Vagina (tissue), 2 donors: ENCODE data around the gene ENO2. TPM values are rescaled to one million over a fixed set of nuclear protein-coding genes. Genes with fewer than 3 reads are reported as not detected.
"Not testable (repeated sequence)": the region's sequence is repeated elsewhere in the genome, so short reads cannot be mapped to it uniquely, and the experiment has no call there.

ENCODE experiments used
- DNase-seq, 2 donors: peaks; one replicate each; pipeline ENCODE4 v3.0.0-alpha.2; 2017; ENCODE audit errors: extremely low spot score in 2 of 2
- H3K27ac ChIP-seq: fragments of 200-600 bp; sonication (generic); one replicate; pipeline ENCODE4 v1.5.1; 2019
- H3K27me3 ChIP-seq: fragments of 200-600 bp; sonication (generic); one replicate; pipeline ENCODE4 v1.5.1; 2019
- H3K36me3 ChIP-seq, 2 donors: fragments of 200-600 bp; sonication (generic); one replicate each; pipeline ENCODE4 v1.5.1; 2017 to 2019
- H3K4me1 ChIP-seq: fragments of 200-600 bp; sonication (generic); one replicate; pipeline ENCODE4 v1.5.1; 2019
- H3K4me3 ChIP-seq, 2 donors: fragments of 200-600 bp; sonication (generic); 1 replicate in 1 of 2; 2 replicates in 1 of 2; pipeline ENCODE4 v1.5.1; 2016 to 2019
- H3K9me3 ChIP-seq: fragments of 200-600 bp; sonication (generic); one replicate; pipeline ENCODE4 v1.5.1; 2019
- CTCF ChIP-seq, 3 experiments: fragments of 450-650 bp in 2 of 3; fragments of 200-600 bp in 1 of 3; sonication (generic) in 1 of 3; IDR thresholded peaks; one replicate each; pipeline ENCODE4 v1.5.1; 2017 to 2019; ENCODE audit warnings: antibody characterized with exemption in 3 of 3, mild to moderate bottlenecking in 2 of 3, moderate library complexity in 2 of 3
- POLR2A ChIP-seq, 2 donors: fragments of 450-650 bp; IDR thresholded peaks; one replicate each; pipeline ENCODE4 v1.6.1; 2017; ENCODE audit warnings: antibody characterized with exemption in 2 of 2, mild to moderate bottlenecking in 2 of 2, moderate library complexity in 2 of 2
- POLR2AphosphoS5 ChIP-seq, 2 donors: sonication (generic); formaldehyde crosslinking; IDR thresholded peaks; one replicate each; pipeline ENCODE4 v1.9.0; 2017; ENCODE audit warnings: antibody characterized with exemption in 2 of 2, mild to moderate bottlenecking in 2 of 2, low read depth in 1 of 2; ENCODE audit not compliant: insufficient read depth in 1 of 2
- intact Hi-C: fragments of 100-400 bp; cut with DNase I; formaldehyde crosslinking; loops from one replicate; pipeline ENCODE4 v1.15.1; 2023
- total RNA-seq: library from RNA; depleted of rRNA; stranded (reverse); fragments of >200 nt; gene quantifications from one replicate; pipeline ENCODE4 v1.2.3, GENCODE V29; 2016

Gene ENO2
- total RNA-seq, 1 donor from 2014 or later = 20.1 TPM

DNA sequence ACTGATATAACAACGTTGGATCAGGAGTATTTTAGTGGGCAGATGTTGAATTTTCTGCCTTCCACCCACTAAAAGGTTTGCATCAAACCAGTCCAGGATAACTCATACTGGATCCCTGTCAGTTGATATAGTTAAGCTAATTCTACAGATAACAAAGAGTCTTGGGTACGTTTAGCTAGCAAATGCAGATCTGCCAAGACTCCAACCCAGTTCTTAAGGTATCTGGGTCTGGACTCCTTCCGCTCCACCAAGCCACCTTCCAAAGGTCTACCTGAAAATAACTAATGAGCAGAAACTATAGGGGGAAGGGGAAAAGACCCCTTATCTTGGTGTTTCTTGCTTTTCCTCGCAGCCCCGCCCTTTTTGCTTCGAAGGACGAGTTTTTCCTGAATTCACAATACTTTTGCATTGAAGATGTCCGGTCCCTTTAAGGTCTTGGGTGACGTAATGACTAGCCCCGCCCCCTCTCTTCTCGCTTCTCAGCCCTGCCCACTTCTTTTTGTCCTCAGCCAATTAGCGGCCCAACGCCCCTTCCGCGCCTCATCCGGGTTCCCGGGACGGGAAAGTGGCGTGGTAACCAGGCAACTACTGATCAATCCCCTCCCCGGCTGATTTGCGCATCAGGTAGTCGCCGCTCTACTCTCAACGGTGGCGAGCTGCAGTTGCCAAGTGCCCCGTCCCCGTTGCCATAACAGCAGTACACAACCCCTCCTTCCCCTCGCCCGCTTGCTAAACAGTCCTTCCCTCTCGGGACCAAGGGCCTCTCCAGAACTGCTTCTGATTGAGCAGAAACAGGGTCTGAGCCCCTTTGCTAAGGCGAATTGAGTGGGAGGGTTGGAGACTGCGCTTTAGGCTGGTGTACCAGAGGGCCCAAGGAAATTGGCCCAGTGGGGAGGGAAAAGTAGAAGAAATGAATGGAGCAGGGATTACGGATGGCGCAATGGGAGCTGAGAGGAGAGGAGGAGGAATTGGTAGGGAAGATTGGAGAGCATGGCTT is 9.8 kb upstream of the ENO2 start, which contains the start of gene LRRC23:
Gene LRRC23, plus strand, starts transcription at position 543 of the 997 bp plus-strand sequence. CDS start 812 bp downstream, outside the sequence.
- H3K27ac ChIP-seq = peak within 1 kb of the TSS; percentile 76
- intact Hi-C loops = no loop called here
- H3K36me3 ChIP-seq = peaks cover 0 to 5% of the 10 kb centered on the region in 2 donors
- H3K4me1 ChIP-seq = peaks cover 16% of the 10 kb centered on the region
- no peaks in the 10 kb centered on the region for H3K9me3 ChIP-seq
- H3K4me3 ChIP-seq = peak within 1 kb of the TSS; percentile 74 to 77
- TF ChIP-seq POLR2AphosphoS5 (IDR thresholded peaks at IDR 0.05; ENCODE audit: insufficient read depth in 1 of 2, low read depth in 1 of 2) (peak; percentile 92 to 94), CTCF (IDR thresholded peaks at IDR 0.05) (peak in 1 of 3 experiments; percentile 3), POLR2A (IDR thresholded peaks at IDR 0.05) (peak in 1 of 2 donors; percentile 36)
- H3K27me3 ChIP-seq = no peaks in the 10 kb centered on the region
- no peak for DNase-seq

DNA sequence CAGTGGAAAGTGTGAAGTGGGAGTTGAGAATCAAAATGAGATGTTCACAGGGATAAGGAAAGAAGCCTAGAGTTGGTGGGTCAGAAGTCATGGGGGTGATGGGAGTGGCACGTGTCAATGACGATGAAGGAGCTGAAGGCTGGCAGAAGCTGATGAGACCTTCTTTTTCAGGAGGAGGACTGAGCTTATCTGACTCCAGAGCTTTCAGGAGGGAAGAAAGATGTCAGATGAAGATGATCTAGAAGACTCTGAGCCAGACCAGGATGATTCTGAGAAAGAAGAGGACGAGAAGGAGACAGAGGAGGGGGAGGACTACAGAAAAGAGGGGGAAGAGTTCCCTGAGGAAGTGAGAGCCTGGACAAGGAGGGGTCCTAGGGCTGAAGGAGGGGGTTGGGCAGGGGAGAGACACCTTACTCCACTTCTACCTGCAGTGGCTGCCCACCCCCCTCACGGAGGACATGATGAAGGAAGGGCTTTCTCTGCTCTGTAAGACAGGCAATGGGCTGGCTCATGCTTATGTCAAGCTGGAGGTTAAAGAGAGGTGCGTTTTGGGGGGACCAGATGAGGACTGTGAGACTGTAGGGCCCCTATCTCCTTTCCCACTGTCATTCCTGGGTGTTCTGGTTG is 8.9 kb upstream of the ENO2 start:
- Histone ChIP-seq H3K27me3 (no peaks in the 10 kb centered on the region), H3K27ac (peak overlapping the region; percentile 76), H3K4me1 (peaks cover 16% of the 10 kb centered on the region), H3K9me3 (no peaks in the 10 kb centered on the region), H3K4me3 (peak overlapping the region; percentile 74 to 77), H3K36me3 (peaks cover 0 to 5% of the 10 kb centered on the region in 2 donors)
- no peak for DNase-seq
- no peak for TF ChIP-seq CTCF (IDR thresholded peaks at IDR 0.05)
- no peak for TF ChIP-seq POLR2A (IDR thresholded peaks at IDR 0.05)
- no peak for TF ChIP-seq POLR2AphosphoS5 (IDR thresholded peaks at IDR 0.05; ENCODE audit: insufficient read depth in 1 of 2, low read depth in 1 of 2)
- intact Hi-C loops = no loop called here

GRCh38 chr12:6908141-6908540 is 6.2 kb upstream of the ENO2 start:
- DNase-seq, H3K4me3 ChIP-seq, H3K27me3 ChIP-seq, intact Hi-C loops, H3K36me3 ChIP-seq, H3K27ac ChIP-seq, H3K9me3 ChIP-seq: not testable (repeated sequence)
- peaks cover 16% of the 10 kb centered on the region for H3K4me1 ChIP-seq

GRCh38 chr12:6909421-6910145 is 4.8 kb upstream of the ENO2 start:
- DNase-seq = no peak
- intact Hi-C loops = no loop called here
- H3K27ac ChIP-seq = no peak overlapping the region
- H3K4me3 ChIP-seq = no peak overlapping the region
- peaks cover 17% of the 10 kb centered on the region for H3K4me1 ChIP-seq
- no peaks in the 10 kb centered on the region for H3K27me3 ChIP-seq
- no peaks in the 10 kb centered on the region for H3K9me3 ChIP-seq
- TF ChIP-seq CTCF (IDR thresholded peaks at IDR 0.05) (no peak), POLR2AphosphoS5 (IDR thresholded peaks at IDR 0.05; ENCODE audit: insufficient read depth in 1 of 2, low read depth in 1 of 2) (no peak), POLR2A (IDR thresholded peaks at IDR 0.05) (no peak)
- H3K36me3 ChIP-seq = peaks cover 0 to 5% of the 10 kb centered on the region in 2 donors
